ENCODE measurements around the gene NEURL1B.

The NEURL1B gene

GRCh38 chr5:172633403-172633970 is 7.6 kb upstream of the NEURL1B start:
- POLR2A ChIA-PET, result no interaction called here
- CTCF ChIA-PET, result no interaction called here
- no peak for TF ChIP-seq CTCF (IDR thresholded peaks at IDR 0.05; ENCODE audit: control extremely low read depth, extremely low read depth, low read depth, missing control alignments)
- DNase-seq (ENCODE audit: extremely low spot score), result no peak

GRCh38 chr5:172634106-172634899 is 6.8 kb upstream of the NEURL1B start:
- CTCF ChIA-PET, result no interaction called here
- POLR2A ChIA-PET, result no interaction called here
- TF ChIP-seq CTCF (IDR thresholded peaks at IDR 0.05; ENCODE audit: control extremely low read depth, extremely low read depth, low read depth, missing control alignments), result no peak
- no peak for DNase-seq (ENCODE audit: extremely low spot score)

DNA sequence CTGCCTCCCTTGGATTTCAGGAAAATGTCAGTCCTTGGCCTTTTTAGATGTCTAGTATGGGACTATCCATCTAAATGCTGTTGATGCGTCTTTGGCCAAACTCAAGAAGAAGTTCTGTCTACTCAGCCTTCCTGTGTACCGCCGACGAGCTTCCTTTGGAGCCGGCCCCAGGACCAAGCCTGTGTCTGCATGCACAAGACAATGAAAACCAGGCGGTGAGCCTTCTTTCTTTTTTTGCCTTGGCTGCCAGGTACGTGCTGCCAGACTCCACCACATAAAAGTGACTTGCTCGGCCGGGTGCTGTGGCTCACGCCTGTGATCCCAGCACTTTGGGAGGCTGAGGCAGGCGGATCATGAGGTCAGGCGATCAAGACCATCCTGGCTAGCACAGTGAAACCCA is 6.0 kb upstream of the NEURL1B start:
- no peak for TF ChIP-seq CTCF (IDR thresholded peaks at IDR 0.05; ENCODE audit: control extremely low read depth, extremely low read depth, low read depth, missing control alignments)
- DNase-seq (ENCODE audit: extremely low spot score), result no peak
- CTCF ChIA-PET, result no interaction called here
- POLR2A ChIA-PET, result no interaction called here

GRCh38 chr5:172636279-172637050 is 4.6 kb upstream of the NEURL1B start:
- TF ChIP-seq CTCF (IDR thresholded peaks at IDR 0.05; ENCODE audit: control extremely low read depth, extremely low read depth, low read depth, missing control alignments), result no peak
- DNase-seq (ENCODE audit: extremely low spot score), result no peak
- POLR2A ChIA-PET, result no interaction called here
- CTCF ChIA-PET, result no interaction called here

- no peak for TF ChIP-seq CTCF (IDR thresholded peaks at IDR 0.05; ENCODE audit: control extremely low read depth, extremely low read depth, low read depth, missing control alignments)
- POLR2A ChIA-PET, result no interaction called here
- CTCF ChIA-PET, result no interaction called here
- DNase-seq (ENCODE audit: extremely low spot score), result no peak
Observed at GRCh38 chr5:172637110-172637580, 3.9 kb upstream of the NEURL1B start.

DNA sequence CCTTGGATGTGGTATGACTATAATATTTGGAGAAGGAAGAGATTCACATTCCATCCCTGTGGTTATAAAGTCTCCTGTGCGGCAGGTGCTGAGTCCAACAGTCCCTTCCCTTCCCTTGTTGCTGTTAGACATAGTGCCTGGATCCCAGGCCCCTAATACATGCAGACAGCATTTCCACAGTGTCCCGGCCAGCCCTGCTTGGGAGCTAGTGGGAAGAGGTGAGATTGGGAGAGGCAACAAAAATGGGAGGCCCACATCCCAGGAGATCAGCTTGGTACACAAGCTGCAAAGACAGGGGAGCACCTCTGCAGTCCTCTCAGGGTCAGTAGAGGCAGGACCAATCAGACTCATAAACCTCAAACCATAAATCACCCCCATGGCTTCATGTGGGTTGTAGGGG is 3.3 kb upstream of the NEURL1B start:
- ChIA-PET POLR2A (no interaction called here), CTCF (interaction anchor here (0.7 to 0.8 kb wide), 2 partner anchors 9 to 193 kb away, joined by 3 read pairs; no protein-coding TSS in a partner anchor)
- DNase-seq (ENCODE audit: extremely low spot score), result no peak
- no peak for TF ChIP-seq CTCF (IDR thresholded peaks at IDR 0.05; ENCODE audit: control extremely low read depth, extremely low read depth, low read depth, missing control alignments)
